ENCODE measurements around the gene ASPSCR1.

GRCh38 chr17:82015311-82015971, 38.0 kb downstream of the ASPSCR1 start:
- TF ChIP-seq, protein P1, sequence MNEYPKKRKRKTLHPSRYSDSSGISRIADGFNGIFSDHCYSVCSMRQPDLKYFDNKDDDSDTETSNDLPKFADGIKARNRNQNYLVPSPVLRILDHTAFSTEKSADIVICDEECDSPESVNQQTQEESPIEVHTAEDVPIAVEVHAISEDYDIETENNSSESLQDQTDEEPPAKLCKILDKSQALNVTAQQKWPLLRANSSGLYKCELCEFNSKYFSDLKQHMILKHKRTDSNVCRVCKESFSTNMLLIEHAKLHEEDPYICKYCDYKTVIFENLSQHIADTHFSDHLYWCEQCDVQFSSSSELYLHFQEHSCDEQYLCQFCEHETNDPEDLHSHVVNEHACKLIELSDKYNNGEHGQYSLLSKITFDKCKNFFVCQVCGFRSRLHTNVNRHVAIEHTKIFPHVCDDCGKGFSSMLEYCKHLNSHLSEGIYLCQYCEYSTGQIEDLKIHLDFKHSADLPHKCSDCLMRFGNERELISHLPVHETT (CRISPR knock-in tag; conservative IDR thresholded peaks at IDR 0.05 in 1 of 2, IDR thresholded peaks at IDR 0.05 in 1 of 2): no peak
- TF ChIP-seq CTCF (IDR thresholded peaks at IDR 0.05 in 2 of 3, conservative IDR thresholded peaks at IDR 0.05 in 1 of 3; ENCODE audit: insufficient read depth in 2 of 3, low read depth in 1 of 3, low read length in 3 of 3): no peak
- TF ChIP-seq SAFB (IDR thresholded peaks at IDR 0.05; ENCODE audit: borderline replicate concordance, low read depth, low read length): no peak
- TF ChIP-seq POLR2A (conservative IDR thresholded peaks at IDR 0.05): no peak
- no peak for TF ChIP-seq MCM7 (IDR thresholded peaks at IDR 0.05)
- TF ChIP-seq, protein P2, sequence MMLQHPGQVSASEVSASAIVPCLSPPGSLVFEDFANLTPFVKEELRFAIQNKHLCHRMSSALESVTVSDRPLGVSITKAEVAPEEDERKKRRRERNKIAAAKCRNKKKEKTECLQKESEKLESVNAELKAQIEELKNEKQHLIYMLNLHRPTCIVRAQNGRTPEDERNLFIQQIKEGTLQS (IDR thresholded peaks at IDR 0.05): no peak
- TF ChIP-seq, protein P2 (CRISPR knock-in tag; conservative IDR thresholded peaks at IDR 0.05): no peak
- TF ChIP-seq ZNF175 (CRISPR knock-in tag; IDR thresholded peaks at IDR 0.05; ENCODE audit: low read depth): no peak
- no peak for TF ChIP-seq NR1H2 (CRISPR knock-in tag; IDR thresholded peaks at IDR 0.05)
- TF ChIP-seq EP300 (IDR thresholded peaks at IDR 0.05; ENCODE audit: low read length): no peak
- TF ChIP-seq MCM2 (IDR thresholded peaks at IDR 0.05; ENCODE audit: low read depth): no peak
- TF ChIP-seq NBN (IDR thresholded peaks at IDR 0.05; ENCODE audit: low read depth): no peak

All from K562 (cell line).